NCI-H1105 (cell line): ENCODE results near the gene CPT1C.

Experiments
- DNase-seq: peaks from one replicate; lab custom pipeline; 2025; lab: John Stamatoyannopoulos, UW

The CPT1C gene

DNA sequence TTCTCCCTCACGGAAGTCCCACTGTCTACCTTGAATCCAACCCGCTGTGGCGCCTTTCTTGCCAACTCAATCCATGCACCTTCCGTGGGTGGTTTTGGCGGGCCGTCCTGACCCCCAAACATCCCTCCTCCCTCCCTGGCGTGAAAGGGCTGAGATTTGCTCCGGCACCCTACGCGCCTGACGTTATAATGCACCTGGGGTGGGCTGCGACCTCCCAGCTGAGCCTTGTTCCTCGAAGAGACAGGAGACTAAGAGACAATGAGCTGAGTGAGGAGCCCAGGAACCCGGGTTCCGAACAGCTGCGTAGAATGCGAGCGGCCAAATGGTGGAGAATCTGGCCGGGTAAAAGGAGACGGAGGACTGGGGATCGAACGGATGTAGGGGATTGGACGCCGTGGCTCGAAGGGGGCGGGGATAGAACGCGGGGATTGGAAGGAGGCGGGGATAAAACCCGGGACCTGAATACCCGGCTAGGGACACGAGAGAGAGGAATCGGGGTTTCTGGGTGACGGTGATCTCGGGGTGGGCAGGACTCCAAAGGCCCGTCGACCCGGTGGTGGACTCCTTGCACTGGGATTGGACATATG, at the start of gene CPT1C:
TSS of gene CPT1C (plus strand) at position 461 of the 587 bp plus-strand sequence. CDS start 1,137 bp downstream, outside the sequence.
- peak; percentile 96 for DNase-seq

GRCh38 chr19:49641688-49642491, 49.0 kb upstream of the CPT1C start, which contains the start of gene SCAF1:
Gene SCAF1 (plus strand): TSS chr19:49642209. CDS start chr19:49645027, 2,818 bp downstream.
- DNase-seq: peak; percentile 99

- no peak for DNase-seq
Measured at GRCh38 chr19:49642492-49643035, 48.4 kb upstream of the CPT1C start.

GRCh38 chr19:49643466-49643865, 47.5 kb upstream of the CPT1C start:
- DNase-seq: no peak

DNA sequence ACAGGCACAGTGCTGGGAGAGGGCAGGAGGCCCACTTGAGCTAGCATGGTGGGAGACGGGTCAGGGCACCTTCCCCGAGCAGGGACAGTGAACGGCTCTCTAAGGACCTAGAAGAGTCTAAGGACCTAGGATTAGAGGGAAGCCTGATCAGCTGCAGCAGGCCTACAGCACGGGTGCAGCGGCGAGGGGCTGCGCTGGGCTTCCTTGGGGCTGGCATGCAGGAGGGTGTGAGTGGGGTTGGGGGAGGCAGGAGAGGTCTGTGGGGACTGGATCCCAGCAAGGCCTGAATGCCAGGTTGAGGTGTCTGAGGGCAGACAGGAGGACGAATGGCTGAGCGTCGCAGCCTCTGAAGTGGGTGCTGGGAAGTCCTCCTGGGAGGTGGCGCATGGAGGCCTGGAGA, 45.3 kb upstream of the CPT1C start:
- no peak for DNase-seq

DNA sequence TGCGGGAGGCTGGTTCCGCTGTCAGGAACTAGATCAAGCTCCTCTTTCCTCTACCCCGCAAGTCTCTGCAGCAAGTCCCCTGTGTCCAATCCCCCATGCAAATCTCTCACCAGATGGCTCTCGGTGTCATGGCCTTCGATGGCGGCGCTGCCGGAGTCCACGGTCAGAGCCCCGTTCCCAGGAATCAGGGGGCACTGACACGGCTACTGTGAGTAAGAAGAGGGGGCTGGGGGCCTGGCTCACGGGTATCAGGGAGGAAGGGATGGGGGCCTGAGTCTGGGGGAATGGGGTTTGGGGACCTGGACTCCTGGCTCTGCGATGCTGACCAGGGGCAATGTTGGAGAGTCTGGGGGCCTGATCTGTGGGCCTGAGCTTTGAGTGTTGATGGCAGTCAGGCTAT, 44.9 kb upstream of the CPT1C start:
- DNase-seq: no peak

DNA sequence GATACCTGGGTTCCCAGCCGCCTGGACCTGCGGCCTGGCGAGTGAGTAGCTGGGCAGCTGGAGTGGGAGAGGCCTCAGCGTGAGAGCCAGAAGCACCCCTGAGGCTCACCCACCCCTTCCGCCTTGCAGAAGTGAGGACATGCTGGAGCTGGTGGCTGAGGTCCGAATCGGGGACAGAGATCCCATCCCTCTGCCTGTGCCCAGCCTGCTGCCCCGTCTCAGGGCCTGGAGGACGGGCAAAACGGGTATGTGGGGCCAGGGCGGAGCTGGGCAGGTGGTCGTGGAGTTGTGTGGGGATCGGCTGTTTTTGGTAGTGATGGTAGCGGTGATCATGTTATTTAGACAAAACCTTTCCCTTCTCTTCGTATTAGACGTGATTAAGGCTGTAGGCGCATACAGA, 44.3 kb upstream of the CPT1C start:
- DNase-seq: no peak

GRCh38 chr19:49651029-49651819, 39.7 kb upstream of the CPT1C start:
- DNase-seq: no peak

GRCh38 chr19:49651820-49652550, 38.9 kb upstream of the CPT1C start:
- no peak for DNase-seq

DNA sequence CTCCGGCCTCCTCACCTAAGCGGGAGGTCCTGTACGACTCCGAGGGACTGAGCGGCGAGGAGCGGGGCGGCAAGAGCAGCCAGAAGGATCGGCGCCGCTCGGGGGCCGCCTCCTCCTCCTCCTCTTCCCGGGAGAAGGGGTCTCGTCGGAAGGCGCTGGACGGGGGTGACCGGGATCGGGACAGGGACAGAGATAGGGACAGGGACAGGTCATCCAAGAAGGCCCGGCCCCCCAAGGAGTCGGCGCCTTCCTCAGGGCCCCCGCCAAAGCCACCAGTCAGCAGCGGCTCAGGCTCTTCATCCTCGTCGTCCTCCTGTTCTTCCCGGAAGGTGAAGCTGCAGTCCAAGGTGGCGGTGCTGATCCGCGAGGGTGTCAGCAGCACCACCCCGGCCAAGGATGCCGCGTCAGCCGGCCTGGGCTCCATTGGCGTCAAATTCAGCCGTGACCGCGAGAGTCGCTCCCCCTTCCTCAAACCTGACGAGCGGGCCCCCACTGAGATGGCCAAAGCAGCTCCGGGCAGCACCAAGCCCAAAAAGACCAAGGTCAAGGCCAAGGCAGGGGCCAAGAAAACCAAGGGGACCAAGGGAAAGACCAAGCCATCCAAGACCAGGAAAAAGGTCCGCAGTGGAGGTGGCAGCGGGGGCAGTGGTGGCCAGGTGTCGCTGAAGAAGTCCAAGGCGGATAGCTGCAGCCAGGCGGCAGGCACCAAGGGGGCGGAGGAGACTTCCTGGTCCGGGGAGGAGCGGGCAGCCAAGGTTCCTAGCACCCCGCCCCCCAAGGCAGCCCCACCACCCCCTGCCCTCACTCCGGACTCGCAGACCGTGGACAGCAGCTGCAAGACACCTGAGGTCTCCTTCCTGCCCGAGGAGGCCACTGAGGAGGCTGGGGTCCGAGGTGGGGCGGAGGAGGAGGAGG, 38.1 kb upstream of the CPT1C start:
- no peak for DNase-seq

GRCh38 chr19:49653466-49653806, 37.5 kb upstream of the CPT1C start:
- DNase-seq: no peak

DNA sequence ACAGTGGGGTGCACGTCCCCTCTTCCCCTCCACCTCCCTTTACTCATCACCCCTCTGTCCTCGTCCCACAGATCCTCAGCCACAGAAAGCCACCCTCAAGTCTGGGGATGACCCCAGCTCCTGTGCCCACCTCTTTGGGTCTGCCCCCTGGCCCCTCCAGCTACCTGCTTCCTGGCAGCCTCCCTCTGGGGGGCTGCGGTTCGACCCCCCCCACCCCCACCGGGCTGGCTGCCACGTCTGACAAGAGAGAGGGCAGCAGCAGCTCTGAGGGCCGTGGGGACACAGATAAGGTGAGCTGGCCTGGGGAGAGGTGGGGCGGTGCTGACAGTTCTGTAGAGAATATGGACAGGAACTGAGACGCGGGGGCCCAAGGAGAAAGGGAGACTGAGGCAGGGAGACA, 36.3 kb upstream of the CPT1C start:
- no peak for DNase-seq

GRCh38 chr19:49655570-49656455, 35.1 kb upstream of the CPT1C start:
- DNase-seq: no peak

- no peak for DNase-seq
Measured at GRCh38 chr19:49656456-49657109, 34.3 kb upstream of the CPT1C start.

GRCh38 chr19:49657493-49658138, 33.3 kb upstream of the CPT1C start:
- DNase-seq: no peak

GRCh38 chr19:49658139-49658517, 32.8 kb upstream of the CPT1C start:
- DNase-seq: no peak

- no peak for DNase-seq
Measured at GRCh38 chr19:49658566-49659442, 32.1 kb upstream of the CPT1C start.
